ENCODE results near the gene HRH3.
A peak's percentile ranks its signal among the peaks of the same experiment; 100 is the strongest.

The HRH3 gene

GRCh38 chr20:62240020-62240685, 20.1 kb upstream of the HRH3 start:
- H3K27me3 ChIP-seq (ENCODE audit: control insufficient read depth, insufficient read depth, low read length): no peaks in the 10 kb centered on the region
- no peaks in the 10 kb centered on the region for H3K36me3 ChIP-seq (ENCODE audit: control insufficient read depth, insufficient read depth, low read length)
- no peak overlapping the region for H3K4me3 ChIP-seq (ENCODE audit: low read length)
- no peak overlapping the region for H3K27ac ChIP-seq (ENCODE audit: low read depth, low read length)
- H3K4me1 ChIP-seq (ENCODE audit: control insufficient read depth, insufficient read depth, low read length): peaks cover 6% of the 10 kb centered on the region
- H3K9ac ChIP-seq (ENCODE audit: low read length): no peak overlapping the region

DNA sequence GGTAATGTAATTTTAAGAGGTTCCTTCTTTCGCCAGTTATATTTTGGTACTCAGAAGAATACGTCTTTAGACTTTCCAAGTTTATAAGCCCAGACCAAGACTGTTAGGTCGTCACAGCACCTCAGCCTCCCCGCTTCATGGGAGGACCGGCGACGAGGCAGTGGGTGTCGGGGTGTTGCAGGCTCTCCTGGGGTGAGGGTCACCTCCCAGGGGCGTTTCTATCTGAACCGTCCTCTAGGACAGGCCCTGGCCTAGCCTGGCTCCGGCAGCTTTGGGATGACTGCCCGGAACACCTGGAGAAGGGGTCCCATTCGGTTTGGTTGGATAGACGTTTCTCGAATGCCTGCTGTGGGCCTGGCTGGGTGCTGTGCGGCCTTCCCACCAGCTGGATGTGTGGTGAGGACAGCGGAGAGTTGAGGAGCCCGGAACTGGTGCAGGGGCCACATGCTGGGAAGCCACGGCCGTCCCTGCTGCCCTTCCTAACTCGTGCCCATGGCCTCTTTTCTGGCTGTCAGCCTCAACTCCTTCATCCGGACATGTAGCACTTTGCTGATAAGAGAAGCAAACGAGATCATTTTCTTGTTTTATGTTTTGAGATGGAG, 19.3 kb upstream of the HRH3 start:
- no peaks in the 10 kb centered on the region for H3K36me3 ChIP-seq (ENCODE audit: control insufficient read depth, insufficient read depth, low read length)
- no peak overlapping the region for H3K27ac ChIP-seq (ENCODE audit: low read depth, low read length)
- peaks cover 6% of the 10 kb centered on the region for H3K4me1 ChIP-seq (ENCODE audit: control insufficient read depth, insufficient read depth, low read length)
- no peaks in the 10 kb centered on the region for H3K27me3 ChIP-seq (ENCODE audit: control insufficient read depth, insufficient read depth, low read length)
- H3K4me3 ChIP-seq (ENCODE audit: low read length): peak overlapping the region; percentile 74
- H3K9ac ChIP-seq (ENCODE audit: low read length): peak overlapping the region; percentile 25

DNA sequence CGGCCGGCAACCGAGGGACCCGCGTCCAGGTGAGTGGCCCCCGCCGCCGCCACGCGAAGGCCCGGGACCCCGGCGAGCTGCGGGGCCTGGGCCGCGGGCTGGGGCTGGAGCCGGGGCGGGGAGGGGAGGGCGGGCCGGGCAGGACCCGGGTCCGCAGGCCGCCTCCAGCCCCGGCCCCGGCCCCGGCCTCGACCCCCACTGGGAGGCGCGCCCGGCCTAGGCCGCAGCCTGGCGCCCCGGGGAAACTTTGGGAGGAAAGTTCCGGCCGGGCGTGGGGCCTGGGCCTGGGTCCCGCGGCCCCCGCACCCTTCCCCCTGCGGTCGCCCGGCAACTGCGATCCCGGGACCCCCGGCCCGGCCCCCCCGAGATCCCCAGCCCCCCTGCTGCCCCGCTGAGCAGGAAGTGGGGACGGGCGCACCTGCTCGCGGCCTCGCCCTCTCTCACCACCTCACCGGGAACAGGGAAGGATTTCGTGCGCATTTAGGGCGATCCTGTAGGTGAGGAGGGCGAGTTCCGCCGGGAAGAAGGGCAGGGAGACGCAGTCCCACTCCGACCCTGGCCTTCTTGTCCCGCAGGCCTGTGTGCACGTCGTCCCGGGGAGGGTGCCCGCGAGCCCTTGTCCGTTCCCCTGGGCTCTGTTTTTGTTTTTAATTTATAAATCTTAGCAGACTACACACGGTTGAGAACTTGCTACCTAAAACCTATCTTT, 18.6 kb upstream of the HRH3 start:
- H3K27ac ChIP-seq (ENCODE audit: low read depth, low read length): peak overlapping the region; percentile 33
- no peaks in the 10 kb centered on the region for H3K36me3 ChIP-seq (ENCODE audit: control insufficient read depth, insufficient read depth, low read length)
- peak overlapping the region; percentile 74 for H3K4me3 ChIP-seq (ENCODE audit: low read length)
- peak overlapping the region; percentile 25 for H3K9ac ChIP-seq (ENCODE audit: low read length)
- no peaks in the 10 kb centered on the region for H3K27me3 ChIP-seq (ENCODE audit: control insufficient read depth, insufficient read depth, low read length)
- peaks cover 6% of the 10 kb centered on the region for H3K4me1 ChIP-seq (ENCODE audit: control insufficient read depth, insufficient read depth, low read length)

GRCh38 chr20:62237801-62238568, 17.9 kb upstream of the HRH3 start, which contains the start of gene OSBPL2:
TSS of gene OSBPL2 (plus strand) at chr20:62238521. CDS start at chr20:62256185, 17,664 bp downstream.
- Histone ChIP-seq H3K27ac (ENCODE audit: low read depth, low read length) (peak within 1 kb of the TSS; percentile 33), H3K9ac (ENCODE audit: low read length) (peak within 1 kb of the TSS; percentile 25), H3K4me3 (ENCODE audit: low read length) (peak within 1 kb of the TSS; percentile 76), H3K36me3 (ENCODE audit: control insufficient read depth, insufficient read depth, low read length) (no peaks in the 10 kb centered on the region), H3K27me3 (ENCODE audit: control insufficient read depth, insufficient read depth, low read length) (peaks cover 2% of the 10 kb centered on the region), H3K4me1 (ENCODE audit: control insufficient read depth, insufficient read depth, low read length) (peaks cover 6% of the 10 kb centered on the region)

GRCh38 chr20:62237514-62237800, 17.4 kb upstream of the HRH3 start:
- Histone ChIP-seq H3K27me3 (ENCODE audit: control insufficient read depth, insufficient read depth, low read length) (peaks cover 2% of the 10 kb centered on the region), H3K4me3 (ENCODE audit: low read length) (peak overlapping the region; percentile 76), H3K9ac (ENCODE audit: low read length) (no peak overlapping the region), H3K4me1 (ENCODE audit: control insufficient read depth, insufficient read depth, low read length) (peaks cover 6% of the 10 kb centered on the region), H3K27ac (ENCODE audit: low read depth, low read length) (no peak overlapping the region), H3K36me3 (ENCODE audit: control insufficient read depth, insufficient read depth, low read length) (no peaks in the 10 kb centered on the region)

DNA sequence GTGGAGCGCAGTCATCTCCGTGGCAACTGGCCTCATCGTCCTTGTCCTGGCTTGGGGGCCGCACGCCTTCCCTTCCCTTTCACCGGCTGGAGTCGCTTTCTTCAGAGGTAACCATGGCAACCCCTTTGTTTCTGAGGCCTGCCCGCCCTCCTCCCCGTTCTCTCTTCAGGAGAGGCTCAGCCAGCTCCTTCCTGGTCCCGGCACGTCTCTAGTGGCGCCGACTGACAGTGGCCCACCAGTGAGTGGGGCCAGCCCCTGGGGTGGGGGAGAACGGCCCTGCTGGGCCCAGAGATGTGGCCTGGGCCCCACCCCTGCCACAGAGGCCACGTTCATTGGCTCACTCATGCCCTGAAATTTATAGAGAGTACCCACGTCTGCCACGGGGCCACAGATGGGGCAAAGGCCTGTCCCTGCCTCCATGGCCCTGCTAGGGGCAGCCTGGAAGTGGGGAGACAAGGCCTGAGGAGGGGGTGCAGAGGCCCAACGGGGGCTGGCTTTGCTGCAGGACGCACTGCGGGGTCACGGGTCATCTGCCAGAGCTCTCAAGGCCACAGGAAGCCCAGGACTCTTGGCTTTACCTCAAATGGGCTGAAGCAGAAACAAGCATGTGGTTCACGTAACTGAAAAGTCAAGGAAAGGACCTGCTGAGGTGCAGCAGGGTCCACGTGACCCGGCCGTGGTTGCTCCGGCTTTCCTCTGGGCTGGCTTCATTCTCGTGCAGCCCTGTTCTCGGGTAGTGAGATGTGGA, 16.9 kb upstream of the HRH3 start:
- Histone ChIP-seq H3K9ac (ENCODE audit: low read length) (no peak overlapping the region), H3K4me3 (ENCODE audit: low read length) (no peak overlapping the region), H3K27me3 (ENCODE audit: control insufficient read depth, insufficient read depth, low read length) (peaks cover 4% of the 10 kb centered on the region), H3K36me3 (ENCODE audit: control insufficient read depth, insufficient read depth, low read length) (no peaks in the 10 kb centered on the region), H3K4me1 (ENCODE audit: control insufficient read depth, insufficient read depth, low read length) (peaks cover 6% of the 10 kb centered on the region), H3K27ac (ENCODE audit: low read depth, low read length) (no peak overlapping the region)

DNA sequence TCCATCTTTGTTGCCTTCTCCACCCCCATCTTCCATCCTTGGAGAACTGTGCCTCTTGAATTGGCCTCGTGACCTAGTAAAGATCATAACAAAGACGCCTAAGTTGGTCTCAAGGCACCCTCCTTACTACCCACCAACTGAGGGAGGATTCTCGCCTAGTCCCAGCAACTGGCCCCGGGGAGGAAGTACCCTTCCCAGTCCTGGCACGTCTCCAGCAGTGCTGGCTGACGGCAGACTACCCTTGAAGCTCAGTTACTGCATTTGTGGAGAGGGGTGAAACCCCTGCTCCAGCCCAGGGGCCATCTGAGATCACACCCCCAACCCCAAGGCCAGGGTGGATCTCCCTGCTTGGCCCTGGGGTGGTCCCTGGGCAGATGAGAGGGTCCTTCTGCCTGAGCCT, 16.1 kb upstream of the HRH3 start:
- no peaks in the 10 kb centered on the region for H3K36me3 ChIP-seq (ENCODE audit: control insufficient read depth, insufficient read depth, low read length)
- H3K9ac ChIP-seq (ENCODE audit: low read length): no peak overlapping the region
- H3K4me3 ChIP-seq (ENCODE audit: low read length): no peak overlapping the region
- H3K27me3 ChIP-seq (ENCODE audit: control insufficient read depth, insufficient read depth, low read length): peaks cover 4% of the 10 kb centered on the region
- H3K4me1 ChIP-seq (ENCODE audit: control insufficient read depth, insufficient read depth, low read length): peaks cover 6% of the 10 kb centered on the region
- H3K27ac ChIP-seq (ENCODE audit: low read depth, low read length): no peak overlapping the region

- Histone ChIP-seq H3K9ac (ENCODE audit: low read length) (no peak overlapping the region), H3K4me1 (ENCODE audit: control insufficient read depth, insufficient read depth, low read length) (peaks cover 6% of the 10 kb centered on the region), H3K4me3 (ENCODE audit: low read length) (no peak overlapping the region), H3K27ac (ENCODE audit: low read depth, low read length) (no peak overlapping the region), H3K36me3 (ENCODE audit: control insufficient read depth, insufficient read depth, low read length) (no peaks in the 10 kb centered on the region), H3K27me3 (ENCODE audit: control insufficient read depth, insufficient read depth, low read length) (peaks cover 4% of the 10 kb centered on the region)
Observed at GRCh38 chr20:62235777-62236157, 15.7 kb upstream of the HRH3 start.

GRCh38 chr20:62235001-62235776, 15.1 kb upstream of the HRH3 start:
- H3K4me1 ChIP-seq (ENCODE audit: control insufficient read depth, insufficient read depth, low read length): peaks cover 6% of the 10 kb centered on the region
- no peak overlapping the region for H3K27ac ChIP-seq (ENCODE audit: low read depth, low read length)

GRCh38 chr20:62234339-62234738, 14.3 kb upstream of the HRH3 start:
- Histone ChIP-seq H3K4me3 (ENCODE audit: low read length) (no peak overlapping the region), H3K36me3 (ENCODE audit: control insufficient read depth, insufficient read depth, low read length) (no peaks in the 10 kb centered on the region), H3K27ac (ENCODE audit: low read depth, low read length) (no peak overlapping the region), H3K4me1 (ENCODE audit: control insufficient read depth, insufficient read depth, low read length) (peaks cover 4% of the 10 kb centered on the region), H3K9ac (ENCODE audit: low read length) (no peak overlapping the region), H3K27me3 (ENCODE audit: control insufficient read depth, insufficient read depth, low read length) (peaks cover 4% of the 10 kb centered on the region)

More at GRCh38 chr20:62235001-62235776, 15.1 kb upstream of the HRH3 start:
- H3K9ac ChIP-seq (ENCODE audit: low read length): no peak overlapping the region
- H3K4me3 ChIP-seq (ENCODE audit: low read length): no peak overlapping the region
- no peaks in the 10 kb centered on the region for H3K36me3 ChIP-seq (ENCODE audit: control insufficient read depth, insufficient read depth, low read length)
- H3K27me3 ChIP-seq (ENCODE audit: control insufficient read depth, insufficient read depth, low read length): peaks cover 4% of the 10 kb centered on the region

- no peak overlapping the region for H3K27ac ChIP-seq (ENCODE audit: low read depth, low read length)
- no peak overlapping the region for H3K9ac ChIP-seq (ENCODE audit: low read length)
- peaks cover 6% of the 10 kb centered on the region for H3K27me3 ChIP-seq (ENCODE audit: control insufficient read depth, insufficient read depth, low read length)
- H3K4me3 ChIP-seq (ENCODE audit: low read length): no peak overlapping the region
- H3K36me3 ChIP-seq (ENCODE audit: control insufficient read depth, insufficient read depth, low read length): no peaks in the 10 kb centered on the region
- peaks cover 3% of the 10 kb centered on the region for H3K4me1 ChIP-seq (ENCODE audit: control insufficient read depth, insufficient read depth, low read length)
Observed at GRCh38 chr20:62233684-62234083, 13.6 kb upstream of the HRH3 start.
